Choroid plexus epithelial cell (primary cell): ENCODE measurements around the gene GPR3.
A peak's percentile ranks its signal among the peaks of the same experiment; 100 is the strongest.

Source experiments
- DNase-seq: peaks from one replicate; pipeline ENCODE4 v3.0.0-alpha.2; 2010; ENCODE audit warnings: low read depth
- H3K4me3 ChIP-seq: 2 replicates; pipeline ENCODE4 v1.5.1; 2011; ENCODE audit warnings: low read depth, mild to moderate bottlenecking, control low read depth, low read length, moderate library complexity
- TF ChIP-seq, protein P1 (sequence below): conservative IDR thresholded peaks from 2 replicates; pipeline ENCODE4 v1.5.1; 2011; ENCODE audit warnings: low read depth, mild to moderate bottlenecking, control low read depth, inconsistent platforms, low read length, moderate library complexity

Gene GPR3

GRCh38 chr1:27348861-27349783 lies 43.3 kb upstream of the GPR3 start:
- peak overlapping the region; percentile 49 for H3K4me3 ChIP-seq
- TF ChIP-seq, protein P1, sequence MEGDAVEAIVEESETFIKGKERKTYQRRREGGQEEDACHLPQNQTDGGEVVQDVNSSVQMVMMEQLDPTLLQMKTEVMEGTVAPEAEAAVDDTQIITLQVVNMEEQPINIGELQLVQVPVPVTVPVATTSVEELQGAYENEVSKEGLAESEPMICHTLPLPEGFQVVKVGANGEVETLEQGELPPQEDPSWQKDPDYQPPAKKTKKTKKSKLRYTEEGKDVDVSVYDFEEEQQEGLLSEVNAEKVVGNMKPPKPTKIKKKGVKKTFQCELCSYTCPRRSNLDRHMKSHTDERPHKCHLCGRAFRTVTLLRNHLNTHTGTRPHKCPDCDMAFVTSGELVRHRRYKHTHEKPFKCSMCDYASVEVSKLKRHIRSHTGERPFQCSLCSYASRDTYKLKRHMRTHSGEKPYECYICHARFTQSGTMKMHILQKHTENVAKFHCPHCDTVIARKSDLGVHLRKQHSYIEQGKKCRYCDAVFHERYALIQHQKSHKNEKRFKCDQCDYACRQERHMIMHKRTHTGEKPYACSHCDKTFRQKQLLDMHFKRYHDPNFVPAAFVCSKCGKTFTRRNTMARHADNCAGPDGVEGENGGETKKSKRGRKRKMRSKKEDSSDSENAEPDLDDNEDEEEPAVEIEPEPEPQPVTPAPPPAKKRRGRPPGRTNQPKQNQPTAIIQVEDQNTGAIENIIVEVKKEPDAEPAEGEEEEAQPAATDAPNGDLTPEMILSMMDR = no peak
- DNase-seq = no peak

GRCh38 chr1:27349784-27350662 lies 42.4 kb upstream of the GPR3 start:
- peak overlapping the region; percentile 49 for H3K4me3 ChIP-seq
- peak; percentile 74 for DNase-seq
- TF ChIP-seq, protein P1 = no peak

GRCh38 chr1:27350663-27351540 lies 41.5 kb upstream of the GPR3 start:
- peak; percentile 41 for DNase-seq
- TF ChIP-seq, protein P1 = peak; percentile 36
- peak overlapping the region; percentile 9 for H3K4me3 ChIP-seq

DNA sequence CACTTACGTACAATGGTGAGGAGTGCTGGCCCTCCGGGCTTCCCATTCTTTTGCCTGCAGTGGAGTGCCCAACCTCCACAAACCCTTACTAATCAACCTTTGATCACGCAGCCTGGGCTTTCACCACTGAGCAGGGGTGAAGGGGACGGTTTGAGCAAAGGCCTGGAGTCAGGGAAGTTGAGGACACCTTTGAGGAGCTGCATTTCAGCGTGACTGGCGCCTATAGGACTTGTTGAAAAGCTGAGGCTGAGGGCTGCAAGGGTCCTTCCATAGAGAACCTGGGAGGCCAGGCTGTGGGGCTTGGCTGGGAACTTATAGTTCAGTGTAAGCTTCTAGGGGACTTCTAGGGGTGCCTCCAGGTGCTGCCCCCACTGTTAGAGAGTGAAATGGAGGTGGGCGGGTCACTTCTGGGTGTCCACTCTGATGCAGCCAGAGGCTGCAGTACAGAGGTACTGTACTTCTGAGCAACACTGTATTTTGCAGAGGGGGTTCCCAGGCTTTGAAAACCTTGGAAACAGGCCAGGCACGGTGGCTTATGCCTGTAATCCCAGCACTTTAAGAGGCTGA lies 40.8 kb upstream of the GPR3 start:
- TF ChIP-seq, protein P1 = no peak
- no peak overlapping the region for H3K4me3 ChIP-seq

DNA sequence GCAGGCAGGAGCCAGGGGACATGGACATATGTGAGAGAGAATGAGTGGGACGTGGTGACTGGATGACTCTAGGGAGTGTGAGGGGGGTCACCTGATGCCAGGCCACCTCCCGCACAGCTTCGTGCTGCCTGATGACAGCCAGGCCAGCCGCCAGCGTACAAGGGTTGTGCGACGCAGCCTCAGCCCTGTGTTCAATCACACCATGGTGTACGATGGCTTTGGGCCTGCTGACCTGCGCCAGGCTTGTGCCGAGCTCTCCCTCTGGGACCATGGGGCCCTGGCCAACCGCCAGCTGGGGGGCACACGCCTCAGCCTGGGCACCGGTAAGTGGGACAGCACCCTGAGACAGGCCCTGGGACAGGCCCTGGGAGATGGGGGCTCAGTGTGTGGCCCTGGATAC lies 39.3 kb upstream of the GPR3 start:
- TF ChIP-seq, protein P1 = no peak
- no peak for DNase-seq
- H3K4me3 ChIP-seq = no peak overlapping the region

More for the DNA sequence above, 40.8 kb upstream of the GPR3 start:
- no peak for DNase-seq

DNA sequence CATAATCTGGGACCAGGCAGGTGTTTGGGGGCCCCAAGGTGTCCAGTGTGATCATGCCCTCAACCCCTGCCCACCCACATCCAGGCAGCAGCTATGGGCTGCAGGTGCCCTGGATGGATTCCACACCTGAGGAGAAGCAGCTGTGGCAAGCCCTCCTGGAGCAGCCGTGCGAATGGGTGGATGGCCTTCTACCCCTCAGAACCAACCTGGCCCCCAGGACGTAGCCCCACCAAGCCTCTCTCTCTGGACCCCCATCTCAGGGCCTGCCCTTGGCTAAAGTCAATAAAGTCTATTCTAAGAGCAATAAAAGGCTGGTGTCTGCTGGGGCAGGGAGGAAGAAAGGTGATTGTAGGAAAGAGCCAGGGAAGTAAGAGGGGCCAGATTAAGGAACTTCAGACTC lies 38.8 kb upstream of the GPR3 start:
- no peak for DNase-seq
- TF ChIP-seq, protein P1 = no peak
- no peak overlapping the region for H3K4me3 ChIP-seq
